HCT116 (cell line): ENCODE results near the gene OR11H6. TPM values are rescaled to one million over a fixed set of nuclear protein-coding genes. Genes with fewer than 3 reads are reported as not detected.
"Not testable (repeated sequence)": the region's sequence is repeated elsewhere in the genome, so short reads cannot be mapped to it uniquely, and the experiment has no call there.

Experiments
- ATAC-seq: fragments of 200-7000 bp; cut with Tn5 transposase; 2 replicates; pipeline ENCODE4 v1.9.1; 2020; ENCODE audit warnings: mild to moderate bottlenecking, moderate library complexity
- BruUV-seq: library from RNA; stranded (reverse); fragments of 400-500 nt; replicated peaks from 2 replicates; lab custom pipeline; 2021; lab: Mats Ljungman, UMichigan
- CTCF ChIA-PET: fragments of 300-600 bp; sonication (Branson Sonifier 250); formaldehyde crosslinking; loops from one replicate; lab custom pipeline; 2021; ENCODE audit warnings: antibody characterized with exemption; lab: Charles Lee
- POLR2A ChIA-PET: fragments of 300-600, 350-600 bp; sonication (Branson Sonifier 250); formaldehyde crosslinking; loops from one replicate; lab custom pipeline; 2021; ENCODE audit warnings: antibody characterized with exemption; lab: Charles Lee
- RAD21 ChIA-PET, 2 experiments: fragments of 300-600 bp; sonication (Branson Sonifier 250); formaldehyde crosslinking; loops; one replicate each; lab custom pipeline; 2023; ENCODE audit warnings: low total read pairs in 2 of 2; ENCODE audit not compliant: uncharacterized antibody in 2 of 2, unreplicated experiment in 2 of 2, low non-redundant PET in 1 of 2; lab: Charles Lee
- DNase-seq: peaks from one replicate; pipeline ENCODE4 v3.0.0-alpha.2; 2010; ENCODE audit warnings: low read depth, low spot score
- H2AFZ ChIP-seq: fragments of 200-600 bp; shearing (Covaris generic), sonication (generic); 2 replicates; pipeline ENCODE4 v1.6.1; 2017; ENCODE audit warnings: low read depth, mixed run types, mixed read lengths, antibody characterized with exemption, low read length; ENCODE audit not compliant: poor library complexity, severe bottlenecking
- H3K27ac ChIP-seq: 2 replicates; pipeline ENCODE4 v1.5.1; 2012; ENCODE audit warnings: low read depth, low read length
- H3K27me3 ChIP-seq: fragments of 200-600 bp; sonication (generic); 2 replicates; pipeline ENCODE4 v1.6.1; 2016; ENCODE audit warnings: mixed run types, low read length, mixed read lengths; ENCODE audit not compliant: insufficient read depth
- H3K36me3 ChIP-seq, 2 experiments: fragments of 200-500 bp in 1 of 2; fragments of 200-600 bp in 1 of 2; sonication (Bioruptor generic) in 1 of 2; sonication (generic) in 1 of 2; 2 replicates each; pipeline versions ENCODE4 v1.5.1 to v1.6.1; 2014 to 2016; ENCODE audit warnings: low read length in 2 of 2, inconsistent platforms in 1 of 2, mixed read lengths in 1 of 2, mixed run types in 1 of 2; ENCODE audit not compliant: insufficient read depth in 2 of 2, control insufficient read depth in 1 of 2
- H3K4me1 ChIP-seq, 2 experiments: fragments of 200-600 bp in 1 of 2; sonication (generic) in 1 of 2; 2 replicates each; pipeline versions ENCODE4 v1.5.1 to v1.6.1; 2012 to 2017; ENCODE audit warnings: low read length in 2 of 2, inconsistent platforms in 1 of 2, mild to moderate bottlenecking in 1 of 2, mixed read lengths in 1 of 2, mixed run types in 1 of 2, moderate library complexity in 1 of 2; ENCODE audit not compliant: insufficient read depth in 2 of 2, control insufficient read depth in 1 of 2
- H3K4me2 ChIP-seq: fragments of 200-600 bp; sonication (generic); 2 replicates; pipeline ENCODE4 v1.6.1; 2017; ENCODE audit warnings: mixed run types, low read length, mixed read lengths
- H3K4me3 ChIP-seq, 2 experiments: fragments of 200-600 bp in 1 of 2; sonication (generic) in 1 of 2; replicated peaks in 1 of 2; 2 replicates each; pipeline ENCODE4 v1.5.1; 2011 to 2016; ENCODE audit warnings: low read length in 2 of 2, control low read depth in 1 of 2, low read depth in 1 of 2, mild to moderate bottlenecking in 1 of 2, mixed read lengths in 1 of 2, mixed run types in 1 of 2
- H3K79me2 ChIP-seq: fragments of 200-600 bp; sonication (generic); 2 replicates; pipeline ENCODE4 v1.6.1; 2017; ENCODE audit warnings: mild to moderate bottlenecking, mixed run types, low read length, moderate library complexity, mixed read lengths; ENCODE audit not compliant: insufficient read depth
- H3K9ac ChIP-seq: fragments of 200-600 bp; sonication (generic); 2 replicates; pipeline ENCODE4 v1.6.1; 2016; ENCODE audit warnings: low read length, mixed read lengths
- H3K9me2 ChIP-seq: fragments of 200-600 bp; sonication (generic), shearing (Covaris generic); 2 replicates; pipeline ENCODE4 v1.6.1; 2017; ENCODE audit warnings: mixed run types, mild to moderate bottlenecking, moderate library complexity; ENCODE audit not compliant: insufficient read depth
- H3K9me3 ChIP-seq, 2 experiments: fragments of 200-500 bp in 1 of 2; fragments of 200-600 bp in 1 of 2; sonication (Bioruptor generic) in 1 of 2; sonication (generic) in 1 of 2; 2 replicates each; pipeline ENCODE4 v1.6.1; 2014 to 2017; ENCODE audit warnings: low read length in 2 of 2, mixed read lengths in 2 of 2, inconsistent platforms in 1 of 2, low read depth in 1 of 2, mild to moderate bottlenecking in 1 of 2, mixed run types in 1 of 2, moderate library complexity in 1 of 2; ENCODE audit not compliant: control insufficient read depth in 1 of 2, insufficient read depth in 1 of 2
- H4K20me1 ChIP-seq: fragments of 200-600 bp; sonication (generic), shearing (Covaris generic); 2 replicates; pipeline ENCODE4 v1.6.1; 2017; ENCODE audit warnings: mixed run types, mild to moderate bottlenecking, moderate library complexity; ENCODE audit not compliant: insufficient read depth
- CBX3 ChIP-seq: IDR thresholded peaks from 2 replicates; pipeline ENCODE4 v1.6.1; 2012; ENCODE audit warnings: low read depth
- CEBPB ChIP-seq: IDR thresholded peaks from 2 replicates; pipeline ENCODE4 v1.6.1; 2012; ENCODE audit warnings: low read depth
- CTCF ChIP-seq, 3 experiments: fragments of 200-600 bp in 1 of 3; sonication (generic) in 1 of 3; IDR thresholded peaks in 2 of 3; conservative IDR thresholded peaks in 1 of 3; 2 replicates each; pipeline ENCODE4 v1.5.1; 2012 to 2017; ENCODE audit warnings: low read depth in 2 of 3, low read length in 2 of 3, antibody characterized with exemption in 1 of 3, borderline replicate concordance in 1 of 3, control low read depth in 1 of 3, mild to moderate bottlenecking in 1 of 3, mixed read lengths in 1 of 3, mixed run types in 1 of 3, moderate library complexity in 1 of 3; ENCODE audit not compliant: insufficient read depth in 1 of 3
- EGR1 ChIP-seq: IDR thresholded peaks from 2 replicates; pipeline ENCODE4 v1.6.1; 2012; ENCODE audit warnings: low read depth
- EZH2 ChIP-seq: fragments of 200-600 bp; sonication (generic); IDR thresholded peaks from 2 replicates; pipeline ENCODE4 v1.6.1; 2017; ENCODE audit warnings: antibody characterized with exemption, mixed run types
- FOSL1 ChIP-seq: IDR thresholded peaks from 2 replicates; pipeline ENCODE4 v1.6.1; 2012; ENCODE audit warnings: low read depth
- JUND ChIP-seq: IDR thresholded peaks from 2 replicates; pipeline ENCODE4 v1.6.1; 2012
- MAX ChIP-seq: IDR thresholded peaks from 2 replicates; pipeline ENCODE4 v1.6.1; 2012
- POLR2A ChIP-seq: IDR thresholded peaks from 2 replicates; pipeline ENCODE4 v1.7.0; 2011; ENCODE audit warnings: borderline replicate concordance; ENCODE audit not compliant: insufficient read depth, insufficient read length; ENCODE audit errors: extremely low read depth
- SIN3A ChIP-seq: IDR thresholded peaks from 2 replicates; pipeline ENCODE4 v1.6.1; 2012; ENCODE audit warnings: low read depth
- SP1 ChIP-seq: IDR thresholded peaks from 2 replicates; pipeline ENCODE4 v1.6.1; 2012; ENCODE audit warnings: low read depth
- TCF7L2 ChIP-seq: IDR thresholded peaks from 2 replicates; pipeline ENCODE4 v1.7.0; 2011; ENCODE audit warnings: borderline replicate concordance, inconsistent platforms; ENCODE audit not compliant: insufficient read depth, insufficient read length; ENCODE audit errors: extremely low read depth
- YY1 ChIP-seq: IDR thresholded peaks from 2 replicates; pipeline ENCODE4 v1.6.1; 2011; ENCODE audit warnings: low read length, low read depth, moderate library complexity, mild to moderate bottlenecking; ENCODE audit not compliant: insufficient replicate concordance; ENCODE audit errors: extremely low read depth
- ZFX ChIP-seq: fragments of 450-650 bp; IDR thresholded peaks from 2 replicates; pipeline ENCODE4 v1.6.1; 2017
- intact Hi-C: fragments of 100-400 bp; cut with micrococcal nuclease; formaldehyde crosslinking; loops from 2 replicates; pipeline ENCODE4 v1.10.0; 2022
- total RNA-seq: library from RNA; stranded (reverse); gene quantifications from one replicate; pipeline ENCODE4 v1.2.1, GENCODE V29; 2021; ENCODE audit not compliant: unreplicated experiment
- TF ChIP-seq, protein P1 (sequence below): IDR thresholded peaks from 2 replicates; pipeline ENCODE4 v1.6.1; 2012; ENCODE audit warnings: low read depth

Gene OR11H6
- total RNA-seq, 1 experiment from 2014 or later, result not detected

- H3K79me2 ChIP-seq, BruUV-seq, ATAC-seq, CTCF ChIA-PET, H3K27ac ChIP-seq, RAD21 ChIA-PET, H3K4me2 ChIP-seq, DNase-seq, H3K27me3 ChIP-seq, H3K4me1 ChIP-seq, H4K20me1 ChIP-seq, H3K9me2 ChIP-seq, H3K36me3 ChIP-seq, H2AFZ ChIP-seq, intact Hi-C loops, H3K4me3 ChIP-seq, POLR2A ChIA-PET, H3K9me3 ChIP-seq, H3K9ac ChIP-seq: not testable (repeated sequence)
Observed at GRCh38 chr14:20212406-20212805, 11.1 kb upstream of the OR11H6 start.

GRCh38 chr14:20215196-20215595 is 8.3 kb upstream of the OR11H6 start:
- no peaks in the 10 kb centered on the region for H3K79me2 ChIP-seq
- H3K4me1 ChIP-seq, result no peaks in the 10 kb centered on the region
- CTCF ChIA-PET, result no interaction called here
- H3K9ac ChIP-seq, result no peak overlapping the region
- no peak overlapping the region for H2AFZ ChIP-seq
- H4K20me1 ChIP-seq, result no peaks in the 10 kb centered on the region
- no peak overlapping the region for H3K4me2 ChIP-seq
- no peaks in the 10 kb centered on the region for H3K36me3 ChIP-seq
- no peak for ATAC-seq
- no peaks in the 10 kb centered on the region for H3K9me3 ChIP-seq
- POLR2A ChIA-PET, result no interaction called here
- no peak overlapping the region for H3K4me3 ChIP-seq
- H3K9me2 ChIP-seq, result no peaks in the 10 kb centered on the region
- intact Hi-C loops, result no loop called here
- RAD21 ChIA-PET, result no interaction called here
- H3K27ac ChIP-seq, result no peak overlapping the region
- BruUV-seq, result no TSS peak
- H3K27me3 ChIP-seq, result no peaks in the 10 kb centered on the region
- DNase-seq, result no peak
- TF ChIP-seq POLR2A (no peak), CBX3 (no peak), YY1 (no peak), FOSL1 (no peak), EGR1 (no peak), TCF7L2 (no peak), MAX (no peak), ZFX (no peak), SIN3A (no peak), EZH2 (no peak), SP1 (no peak), CEBPB (no peak), CTCF (IDR thresholded peaks at IDR 0.05 in 2 of 3, conservative IDR thresholded peaks at IDR 0.05 in 1 of 3; ENCODE audit: borderline replicate concordance in 1 of 3, insufficient read depth in 1 of 3, low read depth in 2 of 3, low read length in 2 of 3) (no peak), JUND (no peak)
- TF ChIP-seq, protein P1, sequence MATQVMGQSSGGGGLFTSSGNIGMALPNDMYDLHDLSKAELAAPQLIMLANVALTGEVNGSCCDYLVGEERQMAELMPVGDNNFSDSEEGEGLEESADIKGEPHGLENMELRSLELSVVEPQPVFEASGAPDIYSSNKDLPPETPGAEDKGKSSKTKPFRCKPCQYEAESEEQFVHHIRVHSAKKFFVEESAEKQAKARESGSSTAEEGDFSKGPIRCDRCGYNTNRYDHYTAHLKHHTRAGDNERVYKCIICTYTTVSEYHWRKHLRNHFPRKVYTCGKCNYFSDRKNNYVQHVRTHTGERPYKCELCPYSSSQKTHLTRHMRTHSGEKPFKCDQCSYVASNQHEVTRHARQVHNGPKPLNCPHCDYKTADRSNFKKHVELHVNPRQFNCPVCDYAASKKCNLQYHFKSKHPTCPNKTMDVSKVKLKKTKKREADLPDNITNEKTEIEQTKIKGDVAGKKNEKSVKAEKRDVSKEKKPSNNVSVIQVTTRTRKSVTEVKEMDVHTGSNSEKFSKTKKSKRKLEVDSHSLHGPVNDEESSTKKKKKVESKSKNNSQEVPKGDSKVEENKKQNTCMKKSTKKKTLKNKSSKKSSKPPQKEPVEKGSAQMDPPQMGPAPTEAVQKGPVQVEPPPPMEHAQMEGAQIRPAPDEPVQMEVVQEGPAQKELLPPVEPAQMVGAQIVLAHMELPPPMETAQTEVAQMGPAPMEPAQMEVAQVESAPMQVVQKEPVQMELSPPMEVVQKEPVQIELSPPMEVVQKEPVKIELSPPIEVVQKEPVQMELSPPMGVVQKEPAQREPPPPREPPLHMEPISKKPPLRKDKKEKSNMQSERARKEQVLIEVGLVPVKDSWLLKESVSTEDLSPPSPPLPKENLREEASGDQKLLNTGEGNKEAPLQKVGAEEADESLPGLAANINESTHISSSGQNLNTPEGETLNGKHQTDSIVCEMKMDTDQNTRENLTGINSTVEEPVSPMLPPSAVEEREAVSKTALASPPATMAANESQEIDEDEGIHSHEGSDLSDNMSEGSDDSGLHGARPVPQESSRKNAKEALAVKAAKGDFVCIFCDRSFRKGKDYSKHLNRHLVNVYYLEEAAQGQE, result no peak
